CD4-positive, alpha-beta T cell (primary cell): ENCODE data around the gene ASCC2. TPM values are rescaled to one million over a fixed set of nuclear protein-coding genes. Genes with fewer than 3 reads are reported as not detected.

Source experiments
- ATAC-seq: fragments of 200-7000 bp; cut with Tn5 transposase; one replicate; pipeline ENCODE4 v1.10.0; 2022; ENCODE audit warnings: mild to moderate bottlenecking; ENCODE audit not compliant: poor library complexity
- CTCF ChIA-PET: fragments of 350-600 bp; sonication (Branson Sonifier 250); formaldehyde crosslinking; loops from one replicate; lab custom pipeline; 2021; ENCODE audit warnings: antibody characterized with exemption, inconsistent platforms; lab: Charles Lee
- POLR2A ChIA-PET: fragments of 350-600 bp; sonication (Branson Sonifier 250); formaldehyde crosslinking; loops from one replicate; lab custom pipeline; 2021; ENCODE audit warnings: antibody characterized with exemption, inconsistent platforms; lab: Charles Lee
- DNase-seq, 14 experiments: peaks; one replicate each; pipeline ENCODE4 v3.0.0-alpha.2; 2013 to 2020; ENCODE audit warnings: mixed read lengths in 2 of 14
- H3K27ac ChIP-seq, 2 donors: one replicate each; pipeline versions ENCODE4 v1.5.1 to v1.7.0; 2013; ENCODE audit warnings: low read length in 2 of 2, low read depth in 1 of 2, mild to moderate bottlenecking in 1 of 2
- H3K27me3 ChIP-seq, 2 experiments: 1 replicate in 1 of 2; 2 replicates in 1 of 2; pipeline versions ENCODE4 v1.6.1 to v1.7.0; 2013; ENCODE audit warnings: low read length in 2 of 2, control low read depth in 1 of 2, mild to moderate bottlenecking in 1 of 2, moderate library complexity in 1 of 2; ENCODE audit not compliant: insufficient read depth in 2 of 2, control insufficient read depth in 1 of 2
- H3K36me3 ChIP-seq: one replicate; pipeline ENCODE4 v1.6.1; 2013; ENCODE audit warnings: low read length, control low read depth; ENCODE audit not compliant: insufficient read depth
- H3K4me1 ChIP-seq: one replicate; pipeline ENCODE4 v1.6.1; 2013; ENCODE audit warnings: low read length, control low read depth; ENCODE audit not compliant: insufficient read depth
- H3K4me3 ChIP-seq: one replicate; pipeline ENCODE4 v1.5.1; 2013; ENCODE audit warnings: mild to moderate bottlenecking, low read length, moderate library complexity
- H3K9me3 ChIP-seq, 2 experiments: 1 replicate in 1 of 2; 2 replicates in 1 of 2; pipeline versions ENCODE4 v1.6.1 to v1.7.0; 2013; ENCODE audit warnings: low read length in 2 of 2, mild to moderate bottlenecking in 2 of 2, control low read depth in 1 of 2, moderate library complexity in 1 of 2; ENCODE audit not compliant: control insufficient read depth in 1 of 2, insufficient read depth in 1 of 2
- H3K27ac Mint-ChIP-seq: one replicate; pipeline ENCODE4 v1.8.0; 2020; ENCODE audit warnings: mixed read lengths
- H3K27me3 Mint-ChIP-seq: one replicate; pipeline ENCODE4 v1.8.0; 2021; ENCODE audit warnings: mixed read lengths
- H3K36me3 Mint-ChIP-seq: one replicate; pipeline ENCODE4 v1.8.0; 2021; ENCODE audit warnings: low read depth, mixed read lengths
- H3K4me1 Mint-ChIP-seq: one replicate; pipeline ENCODE4 v1.8.0; 2021; ENCODE audit warnings: low read depth, mixed read lengths
- H3K4me3 Mint-ChIP-seq: one replicate; pipeline ENCODE4 v1.8.0; 2020; ENCODE audit warnings: mild to moderate bottlenecking, mixed read lengths
- H3K9me3 Mint-ChIP-seq: one replicate; pipeline ENCODE4 v1.8.0; 2020; ENCODE audit warnings: mixed read lengths
- intact Hi-C, 2 experiments: fragments of 100-400 bp; cut with DNase I in 1 of 2; cut with micrococcal nuclease in 1 of 2; formaldehyde crosslinking; loops; one replicate each; pipeline versions ENCODE4 v1.15.1 to v1.9.0; 2023 to 2025; cut with DNase I, micrococcal nuclease
- total RNA-seq, 174 experiments: library from RNA in 2 of 174; stranded (reverse) in 2 of 174; gene quantifications; one replicate each; pipeline ENCODE4 v1.2.3 and lab custom pipeline; 2021 to 2026
- TF ChIP-seq, protein P1 (sequence below): fragments of 200-600 bp; IDR thresholded peaks from one replicate; pipeline ENCODE4 v1.8.0; 2022; ENCODE audit warnings: antibody characterized with exemption, mild to moderate bottlenecking

The ASCC2 gene
- total RNA-seq, 2 experiments from 2014 or later: 67.1 to 68.3 TPM

DNA sequence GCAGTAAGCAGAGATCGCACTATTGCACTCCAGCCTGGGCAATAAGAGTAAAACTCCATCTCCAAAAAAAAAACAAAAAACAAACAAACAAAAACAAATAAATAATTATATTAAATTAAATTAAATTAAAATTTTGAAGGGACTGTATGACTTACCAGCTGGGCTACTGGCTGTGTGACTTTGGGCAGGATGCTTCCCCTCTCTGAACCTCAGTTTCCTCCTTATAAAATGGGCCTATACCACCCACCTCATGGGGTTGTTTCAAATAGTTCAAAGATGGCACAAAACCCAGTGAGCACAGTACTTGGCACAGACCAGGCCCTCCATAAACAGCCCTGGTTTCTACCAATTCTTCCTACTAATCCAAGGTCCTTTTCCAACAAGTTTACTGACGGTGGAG lies 34.9 kb downstream of the ASCC2 start:
- ChIA-PET POLR2A (no interaction called here), CTCF (no interaction called here)
- no peaks in the 10 kb centered on the region for H3K9me3 Mint-ChIP-seq
- intact Hi-C loops: no loop called here
- Histone ChIP-seq H3K4me3 (no peak overlapping the region), H3K9me3 (no peaks in the 10 kb centered on the region), H3K4me1 (no peaks in the 10 kb centered on the region), H3K36me3 (peaks cover 98% of the 10 kb centered on the region), H3K27ac (no peak overlapping the region), H3K27me3 (no peaks in the 10 kb centered on the region)
- TF ChIP-seq, protein P1, sequence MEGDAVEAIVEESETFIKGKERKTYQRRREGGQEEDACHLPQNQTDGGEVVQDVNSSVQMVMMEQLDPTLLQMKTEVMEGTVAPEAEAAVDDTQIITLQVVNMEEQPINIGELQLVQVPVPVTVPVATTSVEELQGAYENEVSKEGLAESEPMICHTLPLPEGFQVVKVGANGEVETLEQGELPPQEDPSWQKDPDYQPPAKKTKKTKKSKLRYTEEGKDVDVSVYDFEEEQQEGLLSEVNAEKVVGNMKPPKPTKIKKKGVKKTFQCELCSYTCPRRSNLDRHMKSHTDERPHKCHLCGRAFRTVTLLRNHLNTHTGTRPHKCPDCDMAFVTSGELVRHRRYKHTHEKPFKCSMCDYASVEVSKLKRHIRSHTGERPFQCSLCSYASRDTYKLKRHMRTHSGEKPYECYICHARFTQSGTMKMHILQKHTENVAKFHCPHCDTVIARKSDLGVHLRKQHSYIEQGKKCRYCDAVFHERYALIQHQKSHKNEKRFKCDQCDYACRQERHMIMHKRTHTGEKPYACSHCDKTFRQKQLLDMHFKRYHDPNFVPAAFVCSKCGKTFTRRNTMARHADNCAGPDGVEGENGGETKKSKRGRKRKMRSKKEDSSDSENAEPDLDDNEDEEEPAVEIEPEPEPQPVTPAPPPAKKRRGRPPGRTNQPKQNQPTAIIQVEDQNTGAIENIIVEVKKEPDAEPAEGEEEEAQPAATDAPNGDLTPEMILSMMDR: no peak
- no peak overlapping the region for H3K4me3 Mint-ChIP-seq
- no peak for DNase-seq
- H3K27me3 Mint-ChIP-seq: no peaks in the 10 kb centered on the region
- ATAC-seq: no peak
- no peaks in the 10 kb centered on the region for H3K4me1 Mint-ChIP-seq
- H3K36me3 Mint-ChIP-seq: peaks cover 92% of the 10 kb centered on the region
- H3K27ac Mint-ChIP-seq: no peak overlapping the region

DNA sequence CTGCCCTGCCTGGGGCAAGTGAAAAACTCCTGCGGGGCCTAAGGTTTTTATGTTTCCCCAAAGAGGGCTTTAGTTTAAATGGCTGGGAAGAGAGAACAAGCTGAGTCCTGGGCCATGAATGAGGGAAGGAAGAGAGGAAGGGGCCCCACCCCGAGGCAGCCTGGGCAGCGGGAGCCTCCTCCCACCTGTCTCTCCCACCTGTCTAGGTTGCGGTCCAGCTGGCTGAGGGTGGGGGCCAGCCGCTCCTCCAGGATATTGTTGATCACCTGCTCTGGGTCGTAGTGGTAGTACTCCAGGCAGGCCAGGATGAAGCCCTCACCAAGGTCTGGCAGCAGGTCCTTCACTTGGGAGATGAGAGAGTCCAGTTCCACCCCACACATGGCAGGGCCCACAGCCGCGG lies 36.3 kb downstream of the ASCC2 start:
- no peak for ATAC-seq
- intact Hi-C loops: no loop called here
- DNase-seq: no peak
- no peak overlapping the region for H3K27ac Mint-ChIP-seq
- no peaks in the 10 kb centered on the region for H3K27me3 Mint-ChIP-seq
- Histone ChIP-seq H3K4me3 (no peak overlapping the region), H3K9me3 (no peaks in the 10 kb centered on the region), H3K4me1 (no peaks in the 10 kb centered on the region), H3K36me3 (peaks cover 99% of the 10 kb centered on the region), H3K27ac (no peak overlapping the region), H3K27me3 (no peaks in the 10 kb centered on the region)
- ChIA-PET POLR2A (no interaction called here), CTCF (interaction anchor here (0.6 kb wide), 1 partner anchor 833 kb away, joined by 3 read pairs; no protein-coding TSS in a partner anchor)
- no peaks in the 10 kb centered on the region for H3K4me1 Mint-ChIP-seq
- TF ChIP-seq, protein P1: no peak
- H3K4me3 Mint-ChIP-seq: no peak overlapping the region
- peaks cover 91% of the 10 kb centered on the region for H3K36me3 Mint-ChIP-seq
- H3K9me3 Mint-ChIP-seq: no peaks in the 10 kb centered on the region

DNA sequence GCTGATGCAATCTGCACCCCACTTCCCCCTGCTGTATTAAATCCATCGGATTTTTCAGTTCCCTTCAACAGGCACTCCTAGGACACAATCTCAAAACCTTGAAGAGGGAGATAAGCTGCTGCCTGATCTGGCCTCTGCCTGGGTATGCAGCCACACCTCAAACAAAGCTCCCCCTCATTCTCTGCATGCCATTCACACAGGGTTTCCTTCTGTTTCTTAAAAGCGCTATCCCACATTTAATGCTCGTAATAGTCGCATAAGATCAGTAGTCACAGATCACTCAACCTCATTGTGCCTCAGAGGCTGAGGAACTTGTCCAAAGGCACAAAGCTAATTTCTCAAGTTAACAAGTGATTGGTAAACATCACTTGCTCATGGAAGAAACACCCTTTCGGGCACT lies 36.9 kb downstream of the ASCC2 start:
- H3K27ac ChIP-seq: no peak overlapping the region
- H3K27me3 ChIP-seq: no peaks in the 10 kb centered on the region
- ATAC-seq (no peak), DNase-seq (no peak)
- no peak overlapping the region for H3K4me3 ChIP-seq
- Mint-ChIP-seq H3K36me3 (peaks cover 91% of the 10 kb centered on the region), H3K27me3 (no peaks in the 10 kb centered on the region), H3K27ac (no peak overlapping the region), H3K4me3 (no peak overlapping the region), H3K4me1 (no peaks in the 10 kb centered on the region), H3K9me3 (no peaks in the 10 kb centered on the region)
- H3K9me3 ChIP-seq: no peaks in the 10 kb centered on the region
- ChIA-PET POLR2A (no interaction called here), CTCF (no interaction called here)
- TF ChIP-seq, protein P1: no peak
- H3K4me1 ChIP-seq: no peaks in the 10 kb centered on the region
- peaks cover 99% of the 10 kb centered on the region for H3K36me3 ChIP-seq
- intact Hi-C loops: no loop called here
